ENCODE results near the gene NPL. TPM values are rescaled to one million over a fixed set of nuclear protein-coding genes. Genes with fewer than 3 reads are reported as not detected.

Gene NPL
- total RNA-seq, 2 donors from 2014 or later: 2.2 to 6.8 TPM

DNA sequence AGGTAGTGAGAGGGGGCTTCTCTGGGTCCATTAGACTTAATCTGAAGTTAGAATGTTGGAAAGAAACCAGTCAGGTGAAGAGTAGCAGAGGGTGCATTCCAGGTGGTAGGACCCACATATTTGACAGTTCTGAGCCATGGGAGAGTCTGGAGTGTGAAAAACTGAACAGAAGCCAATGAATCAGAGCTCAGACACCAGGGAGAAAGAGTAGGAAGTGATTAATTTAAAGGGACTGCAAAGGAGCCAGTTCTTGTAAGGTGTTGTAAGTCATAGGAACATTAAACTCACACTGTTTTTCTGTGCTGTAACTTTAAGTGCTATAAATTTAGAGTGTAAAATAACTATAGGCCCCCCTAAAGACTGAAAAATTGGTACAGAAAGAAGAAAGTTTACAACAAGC is 43.7 kb downstream of the NPL start:
- Histone ChIP-seq H3K4me1 (replicated peaks) (no peaks in the 10 kb centered on the region), H3K27me3 (replicated peaks; ENCODE audit: insufficient read depth) (no peaks in the 10 kb centered on the region), H3K36me3 (no peaks in the 10 kb centered on the region), H3K9me3 (no peaks in the 10 kb centered on the region), H3K4me3 (no peak overlapping the region), H3K27ac (no peak overlapping the region)
- TF ChIP-seq, protein P1, sequence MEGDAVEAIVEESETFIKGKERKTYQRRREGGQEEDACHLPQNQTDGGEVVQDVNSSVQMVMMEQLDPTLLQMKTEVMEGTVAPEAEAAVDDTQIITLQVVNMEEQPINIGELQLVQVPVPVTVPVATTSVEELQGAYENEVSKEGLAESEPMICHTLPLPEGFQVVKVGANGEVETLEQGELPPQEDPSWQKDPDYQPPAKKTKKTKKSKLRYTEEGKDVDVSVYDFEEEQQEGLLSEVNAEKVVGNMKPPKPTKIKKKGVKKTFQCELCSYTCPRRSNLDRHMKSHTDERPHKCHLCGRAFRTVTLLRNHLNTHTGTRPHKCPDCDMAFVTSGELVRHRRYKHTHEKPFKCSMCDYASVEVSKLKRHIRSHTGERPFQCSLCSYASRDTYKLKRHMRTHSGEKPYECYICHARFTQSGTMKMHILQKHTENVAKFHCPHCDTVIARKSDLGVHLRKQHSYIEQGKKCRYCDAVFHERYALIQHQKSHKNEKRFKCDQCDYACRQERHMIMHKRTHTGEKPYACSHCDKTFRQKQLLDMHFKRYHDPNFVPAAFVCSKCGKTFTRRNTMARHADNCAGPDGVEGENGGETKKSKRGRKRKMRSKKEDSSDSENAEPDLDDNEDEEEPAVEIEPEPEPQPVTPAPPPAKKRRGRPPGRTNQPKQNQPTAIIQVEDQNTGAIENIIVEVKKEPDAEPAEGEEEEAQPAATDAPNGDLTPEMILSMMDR (IDR thresholded peaks at IDR 0.05): no peak
- TF ChIP-seq POLR2AphosphoS5 (IDR thresholded peaks at IDR 0.05) (no peak), POLR2A (IDR thresholded peaks at IDR 0.05) (no peak)
- intact Hi-C loops (cut with DNase I): no loop called here
- DNase-seq (ENCODE audit: low spot score): no peak

DNA sequence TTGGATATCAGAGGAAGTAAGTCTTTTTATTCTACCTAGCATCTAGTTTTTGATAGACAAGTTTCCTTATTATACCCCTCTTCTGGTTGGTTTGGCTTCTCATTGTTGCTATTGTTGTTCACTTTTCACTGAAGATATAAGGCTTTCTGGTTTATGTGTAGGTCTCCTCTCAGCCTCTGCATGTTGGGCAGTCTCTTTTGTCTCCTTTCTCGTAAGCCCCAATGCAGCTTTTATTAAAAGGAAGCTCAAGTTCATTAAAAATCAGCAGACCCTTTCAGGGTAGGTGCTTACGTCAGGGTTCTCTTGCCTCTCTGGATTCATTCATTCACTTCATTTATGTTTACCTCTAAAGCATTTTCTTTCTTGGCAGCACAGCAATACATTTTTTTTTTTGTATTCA is 44.8 kb downstream of the NPL start:
- no peaks in the 10 kb centered on the region for H3K9me3 ChIP-seq
- TF ChIP-seq POLR2A (IDR thresholded peaks at IDR 0.05) (no peak), POLR2AphosphoS5 (IDR thresholded peaks at IDR 0.05) (no peak)
- TF ChIP-seq, protein P1 (IDR thresholded peaks at IDR 0.05): no peak
- H3K4me1 ChIP-seq (replicated peaks): no peaks in the 10 kb centered on the region
- 87% methylated on average over 2 of the region's 2 CpGs for WGBS
- H3K36me3 ChIP-seq: no peaks in the 10 kb centered on the region
- no peak overlapping the region for H3K4me3 ChIP-seq
- intact Hi-C loops (cut with DNase I): no loop called here
- no peak overlapping the region for H3K27ac ChIP-seq
- no peaks in the 10 kb centered on the region for H3K27me3 ChIP-seq (replicated peaks; ENCODE audit: insufficient read depth)
- DNase-seq (ENCODE audit: low spot score): no peak

DNA sequence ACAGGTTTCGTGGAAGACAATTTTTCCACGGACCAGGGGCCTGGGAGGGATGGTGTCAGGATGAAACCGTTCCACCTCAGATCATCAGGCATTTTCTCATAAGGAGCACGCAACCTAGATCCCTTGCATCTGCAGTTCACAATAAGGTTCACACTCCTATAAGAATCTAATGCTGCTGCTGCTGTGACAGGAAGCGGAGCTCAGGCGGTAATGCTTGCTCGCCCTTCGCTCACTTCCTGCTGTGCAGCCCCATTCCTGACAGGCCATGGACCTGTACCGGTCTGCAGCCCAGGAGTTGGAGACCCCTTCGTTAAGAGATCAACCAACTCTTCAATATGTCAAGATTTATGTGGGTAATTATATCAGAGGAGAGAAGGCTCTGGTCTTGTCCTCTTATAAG is 46.2 kb downstream of the NPL start:
- H3K9me3 ChIP-seq: no peaks in the 10 kb centered on the region
- 89% methylated on average over 10 of the region's 10 CpGs for WGBS
- H3K27me3 ChIP-seq (replicated peaks; ENCODE audit: insufficient read depth): no peaks in the 10 kb centered on the region
- H3K36me3 ChIP-seq: no peaks in the 10 kb centered on the region
- DNase-seq (ENCODE audit: low spot score): no peak
- H3K27ac ChIP-seq: no peak overlapping the region
- TF ChIP-seq POLR2AphosphoS5 (IDR thresholded peaks at IDR 0.05): no peak
- TF ChIP-seq POLR2A (IDR thresholded peaks at IDR 0.05): no peak
- TF ChIP-seq, protein P1 (IDR thresholded peaks at IDR 0.05): no peak
- intact Hi-C loops (cut with DNase I): loop anchor here (5.0 kb wide), 1 partner anchor 49 kb away; the partner anchor contains the start of gene NPL
- H3K4me3 ChIP-seq: no peak overlapping the region
- no peaks in the 10 kb centered on the region for H3K4me1 ChIP-seq (replicated peaks)

DNA sequence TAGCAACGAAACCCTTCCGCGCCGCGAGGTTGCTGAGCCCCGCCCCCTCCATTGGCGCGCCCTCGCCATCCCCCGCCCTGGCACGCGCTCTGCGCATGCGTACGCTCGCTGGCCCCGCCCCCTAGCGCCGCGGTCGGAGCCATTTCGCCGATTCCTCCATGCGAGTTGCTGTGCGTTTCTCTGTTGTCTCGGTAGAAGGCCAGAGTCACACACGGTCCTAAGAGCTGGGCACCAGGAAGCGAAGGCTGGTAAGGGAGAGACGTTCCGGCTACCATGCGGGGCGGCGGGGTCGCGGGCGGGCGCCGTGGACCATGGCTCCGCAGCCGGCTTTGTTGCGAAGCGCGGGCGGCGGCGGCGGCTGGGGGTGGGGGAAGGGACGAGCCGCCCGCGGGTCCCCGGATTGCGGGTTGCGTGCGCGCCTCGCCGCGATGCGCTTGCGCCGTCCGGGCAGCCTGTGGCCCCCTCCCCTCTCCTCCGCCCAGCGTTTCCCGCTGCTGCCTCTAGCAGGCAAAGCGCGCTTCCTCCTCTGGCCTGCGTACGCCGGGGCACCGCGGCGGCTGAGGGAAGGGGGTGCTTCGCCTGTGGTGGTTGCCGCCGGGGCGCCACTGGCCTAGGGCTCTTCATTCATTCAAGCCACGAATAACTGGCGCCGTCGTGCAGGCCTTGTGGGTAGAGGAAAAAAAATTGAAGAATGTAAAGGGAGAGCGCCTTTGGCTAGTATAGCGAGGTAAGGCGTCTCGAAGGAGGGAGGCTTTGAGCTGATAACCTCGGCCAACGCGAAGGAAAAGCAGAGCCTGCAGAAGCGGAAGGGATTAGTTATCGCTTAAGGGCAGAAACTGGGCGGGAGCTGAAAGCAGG is 49.9 kb downstream of the NPL start, which contains the start of gene DHX9:
DHX9 (plus strand) TSS at position 139 of the 858 bp plus-strand sequence. CDS start 3,220 bp downstream, outside the sequence.
- DNase-seq (ENCODE audit: low spot score): peak; percentile 89
- Histone ChIP-seq H3K27ac (peak within 1 kb of the TSS; percentile 94 to 96), H3K27me3 (replicated peaks; ENCODE audit: insufficient read depth) (no peaks in the 10 kb centered on the region), H3K9me3 (no peaks in the 10 kb centered on the region), H3K36me3 (no peaks in the 10 kb centered on the region), H3K4me1 (replicated peaks) (no peaks in the 10 kb centered on the region), H3K4me3 (peak within 1 kb of the TSS; percentile 79 to 84)
- TF ChIP-seq POLR2AphosphoS5 (IDR thresholded peaks at IDR 0.05) (peak; percentile 88), POLR2A (IDR thresholded peaks at IDR 0.05) (peak; percentile 79)
- TF ChIP-seq, protein P1 (IDR thresholded peaks at IDR 0.05): peak in 2 of 4 experiments; percentile 15 to 22
- WGBS: under 1% methylated on average over 79 of the region's 92 CpGs
- intact Hi-C loops (cut with DNase I): loop anchor here (5.0 kb wide), 1 partner anchor 52 kb away; the partner anchor contains the start of gene NPL
